K562 (cell line): Measurements from ENCODE around the gene ATG10. TPM values are rescaled to one million over a fixed set of nuclear protein-coding genes. Genes with fewer than 3 reads are reported as not detected.
A peak's percentile ranks its signal among the peaks of the same experiment; 100 is the strongest.

Experiments used
- ATAC-seq: fragments of 200-7000 bp; cut with Tn5 transposase; 3 replicates; pipeline ENCODE4 v1.9.1; 2020; ENCODE audit warnings: moderate library complexity
- BruUV-seq: library from RNA; stranded (reverse); fragments of 400-500 nt; replicated peaks from 2 replicates; lab custom pipeline; 2021; lab: Mats Ljungman, UMichigan
- CTCF ChIA-PET: fragments of 300-600 bp; formaldehyde crosslinking; extraction: SDS; loops from one replicate; lab custom pipeline; 2021; ENCODE audit warnings: low intra/inter-chr PET ratio; lab: Yijun Ruan, JAX
- POLR2A ChIA-PET: fragments of 300-600, 350-650 bp; sonication (Branson Sonifier 250); formaldehyde crosslinking; extraction: SDS; loops from one replicate; lab custom pipeline; 2021; ENCODE audit warnings: antibody characterized with exemption, inconsistent platforms; lab: Yijun Ruan, JAX
- DNase-seq, 4 experiments: peaks; one replicate each; pipeline versions ENCODE4 v3.0.0 to v3.0.0-alpha.2; 2011 to 2018; ENCODE audit warnings: low spot score in 3 of 4, mixed read lengths in 3 of 4; ENCODE audit errors: extremely low read depth in 1 of 4
- FAIRE-seq: peaks from 2 replicates; lab custom pipeline; 2011; peaks lifted over from hg19 to GRCh38; lab: Jason Lieb, UNC
- H2AFZ ChIP-seq: 2 replicates; pipeline ENCODE4 v1.6.0; 2011; ENCODE audit warnings: low read depth, low read length, control low read depth, inconsistent platforms
- H3K27ac ChIP-seq: fragments of 200-600 bp; 3 replicates; pipeline ENCODE4 v1.8.0; 2011; ENCODE audit warnings: low read depth, mild to moderate bottlenecking, control low read depth, inconsistent platforms, low read length, moderate library complexity, mixed read lengths; ENCODE audit errors: extremely low read depth
- H3K27me3 ChIP-seq, 2 experiments: fragments of 300-600 bp in 1 of 2; 2 replicates in 1 of 2; 3 replicates in 1 of 2; pipeline versions ENCODE4 v1.6.0 to v1.8.0; 2011; ENCODE audit warnings: inconsistent platforms in 2 of 2, low read length in 2 of 2, mild to moderate bottlenecking in 1 of 2, mixed read lengths in 1 of 2, moderate library complexity in 1 of 2; ENCODE audit not compliant: control insufficient read depth in 2 of 2, insufficient read depth in 2 of 2
- H3K36me3 ChIP-seq: fragments of 300-600 bp; 3 replicates; pipeline ENCODE4 v1.8.0; 2011; ENCODE audit warnings: mild to moderate bottlenecking, low read length, inconsistent platforms; ENCODE audit not compliant: control insufficient read depth, insufficient read depth
- H3K4me1 ChIP-seq, 2 experiments: fragments of 200-600 bp in 1 of 2; replicated peaks in 1 of 2; 2 replicates in 1 of 2; 3 replicates in 1 of 2; pipeline versions ENCODE4 v1.5.1 to v1.8.0; 2011; ENCODE audit warnings: inconsistent platforms in 2 of 2, low read length in 2 of 2, mild to moderate bottlenecking in 1 of 2, mixed read lengths in 1 of 2, moderate library complexity in 1 of 2; ENCODE audit not compliant: control insufficient read depth in 2 of 2, insufficient read depth in 2 of 2
- H3K4me2 ChIP-seq: 2 replicates; pipeline ENCODE4 v1.6.1; 2011; ENCODE audit warnings: low read length, control low read depth, inconsistent platforms, mixed read lengths; ENCODE audit not compliant: insufficient read depth
- H3K4me3 ChIP-seq: fragments of 200-600 bp; sonication (generic), shearing (Covaris generic); 2 replicates; pipeline ENCODE4 v1.5.1; 2016; ENCODE audit warnings: control low read depth, inconsistent platforms
- H3K79me2 ChIP-seq: fragments of 200-600 bp; 3 replicates; pipeline ENCODE4 v1.8.0; 2011; ENCODE audit warnings: low read length, inconsistent platforms; ENCODE audit not compliant: control insufficient read depth, insufficient read depth
- H3K9ac ChIP-seq, 2 experiments: 2 replicates each; pipeline versions ENCODE4 v1.6.0 to v1.6.1; 2011; ENCODE audit warnings: low read depth in 2 of 2, low read length in 2 of 2, control low read depth in 1 of 2, inconsistent platforms in 1 of 2, mild to moderate bottlenecking in 1 of 2, mixed read lengths in 1 of 2; ENCODE audit not compliant: insufficient read depth in 1 of 2
- H3K9me1 ChIP-seq: one replicate; pipeline ENCODE4 v1.6.0; 2011; ENCODE audit warnings: inconsistent platforms, mild to moderate bottlenecking, low read length, moderate library complexity; ENCODE audit not compliant: control insufficient read depth, insufficient read depth
- H3K9me3 ChIP-seq: replicated peaks from 2 replicates; pipeline ENCODE4 v1.5.1; 2011; ENCODE audit warnings: low read depth, low read length, inconsistent platforms; ENCODE audit not compliant: control insufficient read depth, insufficient read depth
- H4K20me1 ChIP-seq: replicated peaks from 2 replicates; pipeline ENCODE4 v1.6.1; 2011; ENCODE audit warnings: low read length, inconsistent platforms, mixed read lengths; ENCODE audit not compliant: control insufficient read depth, insufficient read depth
- ADNP ChIP-seq: fragments of 200-800 bp; sonication (Bioruptor generic); IDR thresholded peaks from 2 replicates; pipeline ENCODE4 v1.6.1; 2016; ENCODE audit warnings: missing genetic modification characterization, missing compliant biosample characterization
- CEBPB ChIP-seq: fragments of 450-650 bp; IDR thresholded peaks from 2 replicates; pipeline ENCODE4 v1.6.1; 2016; ENCODE audit warnings: missing genetic modification characterization, missing compliant biosample characterization
- CEBPG ChIP-seq, 3 experiments: fragments of 200-800 bp in 1 of 3; sonication (Bioruptor generic) in 1 of 3; sonication (generic) in 1 of 3; formaldehyde crosslinking in 1 of 3; IDR thresholded peaks in 2 of 3; conservative IDR thresholded peaks in 1 of 3; 2 replicates each; pipeline versions ENCODE4 v1.6.1 to v1.8.0; 2016 to 2022; ENCODE audit warnings: missing compliant biosample characterization in 2 of 3, missing genetic modification characterization in 2 of 3, mild to moderate bottlenecking in 1 of 3, missing genetic modification reagents in 1 of 3
- IRF9 ChIP-seq: fragments of 450-650 bp; IDR thresholded peaks from 2 replicates; pipeline ENCODE4 v1.6.1; 2016; ENCODE audit warnings: missing biosample characterization, missing genetic modification characterization
- SREBF2 ChIP-seq: sonication (generic); formaldehyde crosslinking; IDR thresholded peaks from 2 replicates; pipeline ENCODE4 v1.4.0; 2020; ENCODE audit warnings: mild to moderate bottlenecking, missing genetic modification reagents
- WGBS: fragments of 100-300 bp; shearing (Covaris generic); methylation state at CpG from one replicate; pipeline ENCODE4 v1.1.6; 2016; ENCODE audit warnings: low coverage, mixed read lengths; ENCODE audit not compliant: insufficient coverage; ENCODE audit errors: missing lambda C conversion rate; 5-methylcytosine and 5-hydroxymethylcytosine counted together
- in situ Hi-C: fragments of 300-500 bp; cut with MboI; formaldehyde crosslinking; loops from 4 replicates; pipeline ENCODE4 v1.15.0; 2018; ENCODE audit warnings: inconsistent platforms, mixed read lengths
- intact Hi-C: fragments of 100-400 bp; cut with micrococcal nuclease; formaldehyde crosslinking; loops from 2 replicates; pipeline ENCODE4 v1.14.2; 2022
- polyA plus RNA-seq, 8 experiments: library from polyadenylated mRNA; depleted of rRNA in 4 of 8; stranded (reverse) in 5 of 8; unstranded in 3 of 8; fragments of >200 nt; fragmentation: Nextera tagmentation in 2 of 8; fragmentation: Illumina TruSeq in 1 of 8; extraction: Ambion mirVana in 2 of 8; extraction: Trizol in 1 of 8; gene quantifications; 2 replicates each; pipeline versions ENCODE4 v1.2.1 to v1.2.3, GENCODE V29; 2011 to 2014; ENCODE audit warnings: inconsistent platforms in 1 of 8, missing spikeins in 1 of 8
- total RNA-seq, 7 experiments: library from RNA; depleted of rRNA in 6 of 7; stranded (reverse); fragments of >200 nt in 6 of 7; fragmentation: Illumina TruSeq in 2 of 7; extraction: Trizol in 2 of 7; gene quantifications; 2 replicates each; pipeline versions ENCODE4 v1.2.1 to v1.2.3, GENCODE V29; 2011 to 2021; ENCODE audit warnings: low replicate concordance in 1 of 7

The ATG10 gene
- total and polyA plus RNA-seq, 9 of the 15 experiments (the other 6 are each of a cell fraction or from before 2014, with no cell fraction given) = 7.0 to 18.8 (median 14.6) TPM

- 0 out of 3 replicates have a peak, but pooled peaks cover 4% of the 10 kb centered on the region for H3K36me3 ChIP-seq
- H3K4me1 ChIP-seq = no peaks in the 10 kb centered on the region; a peak in 1 of 5 replicates
- CTCF ChIA-PET = no interaction called here
- intact Hi-C loops (no loop called here), in situ Hi-C loops (loop anchor here (5.0 kb wide), 1 partner anchor 59 kb away; no protein-coding TSS in a partner anchor)
- no peaks in the 10 kb centered on the region for H3K27me3 ChIP-seq
- no peak overlapping the region for H3K4me2 ChIP-seq
- no peaks in the 10 kb centered on the region for H3K9me3 ChIP-seq
- H4K20me1 ChIP-seq = no peaks in the 10 kb centered on the region
- no peak overlapping the region for H3K4me3 ChIP-seq
- H3K9me1 ChIP-seq = no peaks in the 10 kb centered on the region
- H3K9ac ChIP-seq = no peak overlapping the region
- no peak overlapping the region for H2AFZ ChIP-seq
- DNase-seq = no peak
- BruUV-seq = no TSS peak
- no peaks in the 10 kb centered on the region for H3K79me2 ChIP-seq
- peak; percentile 92 for TF ChIP-seq CEBPB
- no peak for TF ChIP-seq SREBF2 (CRISPR knock-in tag)
- TF ChIP-seq ADNP (tag) = no peak
- TF ChIP-seq IRF9 (tag) = 0 out of 2 replicates have a peak, but pooled peaks have one; percentile 25
- TF ChIP-seq CEBPG (CRISPR knock-in tag; IDR thresholded peaks at IDR 0.05) = peak; percentile 54
- TF ChIP-seq CEBPG (tag; conservative IDR thresholded peaks at IDR 0.05 in 1 of 2, IDR thresholded peaks at IDR 0.05 in 1 of 2) = peak; percentile 75 to 95
- WGBS = 69% methylated on average over 3 of the region's 3 CpGs
- POLR2A ChIA-PET = no interaction called here
- no peak overlapping the region for H3K27ac ChIP-seq
- no peak for FAIRE-seq
- no peak for ATAC-seq
Observed at GRCh38 chr5:82178378-82178777, 206.6 kb downstream of the ATG10 start.
